Tibial artery (tissue), 4 donors: Measurements from ENCODE around the gene STX19.

ENCODE experiments used
- DNase-seq, 2 donors: peaks; one replicate each; pipeline ENCODE4 v3.0.0-alpha.2; 2019
- H3K27ac ChIP-seq, 2 donors: fragments of 200-600 bp; sonication (generic) in 1 of 2; 1 replicate in 1 of 2; 2 replicates in 1 of 2; pipeline ENCODE4 v1.5.1; 2018 to 2019; ENCODE audit warnings: mild to moderate bottlenecking in 1 of 2
- H3K27me3 ChIP-seq, 2 donors: fragments of 200-600 bp; sonication (generic) in 1 of 2; one replicate each; pipeline versions ENCODE4 v1.5.1 to v1.6.0; 2016 to 2019
- H3K36me3 ChIP-seq, 3 donors: fragments of 200-600 bp; sonication (generic) in 2 of 3; one replicate each; pipeline ENCODE4 v1.5.1; 2016 to 2019; ENCODE audit warnings: mild to moderate bottlenecking in 2 of 3
- H3K4me1 ChIP-seq, 4 donors: fragments of 200-600 bp; sonication (generic) in 2 of 4; 1 replicate in 3 of 4; 2 replicates in 1 of 4; pipeline ENCODE4 v1.5.1; 2016 to 2019
- H3K4me3 ChIP-seq, 2 donors: fragments of 200-600 bp; sonication (generic) in 1 of 2; 1 replicate in 1 of 2; 2 replicates in 1 of 2; pipeline ENCODE4 v1.5.1; 2018 to 2019; ENCODE audit warnings: mild to moderate bottlenecking in 2 of 2
- H3K9me3 ChIP-seq, 3 donors: fragments of 200-600 bp; sonication (generic) in 1 of 3; one replicate each; pipeline ENCODE4 v1.5.1; 2016 to 2019
- CTCF ChIP-seq, 2 experiments: fragments of 200-600 bp in 1 of 2; fragments of 450-650 bp in 1 of 2; IDR thresholded peaks; one replicate each; pipeline ENCODE4 v1.5.1; 2017 to 2019; ENCODE audit warnings: antibody characterized with exemption in 2 of 2, mild to moderate bottlenecking in 1 of 2, moderate library complexity in 1 of 2
- intact Hi-C: fragments of 100-400 bp; cut with DNase I; formaldehyde crosslinking; loops from one replicate; pipeline ENCODE4 v1.15.0; 2023; ENCODE audit warnings: low total_unique reads

Gene STX19

GRCh38 chr3:94028093-94028837 lies at the start of gene STX19:
TSS of gene STX19 (minus strand) at chr3:94028597. CDS start at chr3:94015269, 13,328 bp downstream.
- no peaks in the 10 kb centered on the region for H3K36me3 ChIP-seq
- no peak for DNase-seq
- H3K27ac ChIP-seq: no peak within 1 kb of the TSS
- TF ChIP-seq CTCF (IDR thresholded peaks at IDR 0.05): no peak
- H3K27me3 ChIP-seq: no peaks in the 10 kb centered on the region
- intact Hi-C loops: no loop called here
- H3K4me3 ChIP-seq: no peak within 1 kb of the TSS
- peaks cover 0 to 22% (median 0%) of the 10 kb centered on the region in 4 donors for H3K4me1 ChIP-seq
- H3K9me3 ChIP-seq: no peaks in the 10 kb centered on the region

GRCh38 chr3:94076055-94076454 lies 47.7 kb upstream of the STX19 start:
- no peak for TF ChIP-seq CTCF (IDR thresholded peaks at IDR 0.05)
- Histone ChIP-seq H3K9me3 (no peaks in the 10 kb centered on the region), H3K27ac (no peak overlapping the region), H3K36me3 (peaks cover 0 to 16% (median 7%) of the 10 kb centered on the region in 3 donors), H3K4me3 (no peak overlapping the region), H3K27me3 (no peaks in the 10 kb centered on the region), H3K4me1 (no peaks in the 10 kb centered on the region)
- no peak for DNase-seq
- intact Hi-C loops: no loop called here

GRCh38 chr3:94071713-94072284 lies 43.4 kb upstream of the STX19 start:
- H3K27ac ChIP-seq: no peak overlapping the region
- DNase-seq: no peak
- peaks cover 0 to 22% (median 2%) of the 10 kb centered on the region in 3 donors for H3K36me3 ChIP-seq
- peaks cover 0 to 7% (median 0%) of the 10 kb centered on the region in 4 donors for H3K4me1 ChIP-seq
- no peak overlapping the region for H3K4me3 ChIP-seq
- H3K9me3 ChIP-seq: no peaks in the 10 kb centered on the region
- no peak for TF ChIP-seq CTCF (IDR thresholded peaks at IDR 0.05)
- intact Hi-C loops: no loop called here
- H3K27me3 ChIP-seq: no peaks in the 10 kb centered on the region

GRCh38 chr3:94070341-94070911 lies 42.0 kb upstream of the STX19 start:
- H3K36me3 ChIP-seq: peaks cover 0 to 24% (median 0%) of the 10 kb centered on the region in 3 donors
- no peak for TF ChIP-seq CTCF (IDR thresholded peaks at IDR 0.05)
- no peak overlapping the region for H3K4me3 ChIP-seq
- no peaks in the 10 kb centered on the region for H3K27me3 ChIP-seq
- intact Hi-C loops: no loop called here
- peaks cover 0 to 13% (median 3%) of the 10 kb centered on the region in 4 donors for H3K4me1 ChIP-seq
- H3K27ac ChIP-seq: no peak overlapping the region
- DNase-seq: no peak
- H3K9me3 ChIP-seq: no peaks in the 10 kb centered on the region

- intact Hi-C loops: loop anchor here (5.0 kb wide), 1 partner anchor 62 kb away; no protein-coding TSS in a partner anchor
- H3K36me3 ChIP-seq: peaks cover 0 to 24% (median 0%) of the 10 kb centered on the region in 3 donors
- H3K4me3 ChIP-seq: no peak overlapping the region
- no peak overlapping the region for H3K27ac ChIP-seq
- H3K4me1 ChIP-seq: peaks cover 0 to 24% (median 9%) of the 10 kb centered on the region in 4 donors
- peak; percentile 60 to 62 for TF ChIP-seq CTCF (IDR thresholded peaks at IDR 0.05)
- DNase-seq: no peak
- H3K27me3 ChIP-seq: no peaks in the 10 kb centered on the region
- no peaks in the 10 kb centered on the region for H3K9me3 ChIP-seq
These were observed 40.9 kb upstream of the STX19 start for GRCh38 chr3:94069194-94069813.
